ENCODE results near the gene CEP95.

GRCh38 chr17:64460955-64461354, 45.8 kb upstream of the CEP95 start:
- TF ChIP-seq CTCF (IDR thresholded peaks at IDR 0.05): no peak
- no peak for TF ChIP-seq POLR2A (IDR thresholded peaks at IDR 0.05)
- TF ChIP-seq POLR2AphosphoS5 (IDR thresholded peaks at IDR 0.05): no peak
